HG03432 (cell line): ENCODE results near the gene SLC6A4.

Source experiments
- ATAC-seq: cut with Tn5 transposase; IDR thresholded peaks from one replicate; pipeline ENCODE4 v1.9.1; 2021; ENCODE audit warnings: mild to moderate bottlenecking, moderate library complexity; ENCODE audit not compliant: unreplicated experiment

Gene SLC6A4

GRCh38 chr17:30235386-30236296 lies at the start of gene SLC6A4:
TSS of gene SLC6A4 (minus strand) at chr17:30235697. CDS start at chr17:30221958, 13,739 bp downstream.
- peak; percentile 17 for ATAC-seq

- no peak for ATAC-seq
Observed at GRCh38 chr17:30279156-30279555, 43.7 kb upstream of the SLC6A4 start.

GRCh38 chr17:30278032-30278431 lies 42.5 kb upstream of the SLC6A4 start:
- no peak for ATAC-seq

- no peak for ATAC-seq
Observed at GRCh38 chr17:30275911-30276310, 40.4 kb upstream of the SLC6A4 start.

- no peak for ATAC-seq
Observed at GRCh38 chr17:30274887-30275286, 39.4 kb upstream of the SLC6A4 start.

GRCh38 chr17:30273373-30273772 lies 37.9 kb upstream of the SLC6A4 start:
- ATAC-seq: no peak

GRCh38 chr17:30271102-30271501 lies 35.6 kb upstream of the SLC6A4 start:
- ATAC-seq: no peak

- ATAC-seq: no peak
Observed at GRCh38 chr17:30267625-30268024, 32.1 kb upstream of the SLC6A4 start.

- no peak for ATAC-seq
Observed at GRCh38 chr17:30263552-30264333, 28.2 kb upstream of the SLC6A4 start.

- no peak for ATAC-seq
Observed at GRCh38 chr17:30256756-30257506, 21.4 kb upstream of the SLC6A4 start.

GRCh38 chr17:30254150-30254549 lies 18.7 kb upstream of the SLC6A4 start:
- ATAC-seq: no peak

GRCh38 chr17:30253312-30253711 lies 17.8 kb upstream of the SLC6A4 start:
- ATAC-seq: no peak

- no peak for ATAC-seq
Observed at GRCh38 chr17:30251931-30252330, 16.4 kb upstream of the SLC6A4 start.

GRCh38 chr17:30249460-30249859 lies 14.0 kb upstream of the SLC6A4 start:
- no peak for ATAC-seq

GRCh38 chr17:30248786-30249185 lies 13.3 kb upstream of the SLC6A4 start:
- ATAC-seq: no peak

- no peak for ATAC-seq
Observed at GRCh38 chr17:30246460-30246859, 11.0 kb upstream of the SLC6A4 start.

GRCh38 chr17:30244853-30245385 lies 9.4 kb upstream of the SLC6A4 start:
- no peak for ATAC-seq

GRCh38 chr17:30243568-30243967 lies 8.1 kb upstream of the SLC6A4 start:
- no peak for ATAC-seq

- no peak for ATAC-seq
Observed at GRCh38 chr17:30243002-30243401, 7.5 kb upstream of the SLC6A4 start.

GRCh38 chr17:30241051-30241450 lies 5.6 kb upstream of the SLC6A4 start:
- ATAC-seq: no peak

- no peak for ATAC-seq
Observed at GRCh38 chr17:30240177-30240576, 4.7 kb upstream of the SLC6A4 start.
